GM12892 (cell line): ENCODE data around the gene SSBP4.

Source experiments
- POLR2A ChIP-seq: IDR thresholded peaks from 2 replicates; pipeline ENCODE4 v1.6.1; 2011; ENCODE audit warnings: low read depth, low read length, control low read depth
- POLR2AphosphoS5 ChIP-seq: IDR thresholded peaks from 2 replicates; pipeline ENCODE4 v1.6.1; 2011; ENCODE audit warnings: low read depth, low read length, control low read depth

DNA sequence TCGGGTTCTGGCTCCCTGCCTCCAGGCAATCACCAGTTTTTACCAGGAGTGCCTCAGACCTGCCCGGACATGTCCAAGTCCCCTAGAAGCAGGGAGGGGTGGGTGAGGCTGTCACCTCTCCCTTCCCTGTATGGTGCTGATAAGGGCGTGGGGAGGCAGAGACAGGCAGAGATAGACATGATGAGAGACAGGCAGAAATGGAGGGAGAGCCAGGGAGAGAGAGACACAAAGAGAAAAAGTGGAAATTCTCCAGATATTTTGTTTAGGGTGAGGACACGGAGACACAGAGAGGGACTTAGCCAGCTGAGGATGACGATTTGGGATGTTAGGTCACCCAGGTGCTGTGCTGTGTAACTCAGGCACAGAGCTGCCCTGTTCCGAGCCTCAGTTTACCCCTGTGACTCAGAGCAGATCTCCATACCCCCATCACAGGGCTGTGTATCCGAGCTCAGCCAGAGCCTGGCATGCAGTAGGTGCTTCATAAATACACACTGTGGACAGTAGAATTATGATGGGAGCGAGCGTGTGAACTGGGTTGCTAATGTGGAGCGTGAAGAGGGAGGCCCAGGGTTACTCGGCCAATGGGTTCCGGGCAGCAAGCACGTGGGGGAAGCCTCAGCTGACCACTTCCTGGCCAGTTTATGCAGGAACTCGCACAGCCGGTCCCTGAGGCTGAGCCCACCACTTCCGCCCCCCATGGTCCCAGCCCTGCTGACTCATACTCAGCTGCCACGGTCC, 45.1 kb upstream of the SSBP4 start:
- TF ChIP-seq POLR2A (peak; percentile 71; the same call in 1 of the 2 replicates), POLR2AphosphoS5 (peak; percentile 69; the same call in 1 of the 2 replicates)
